T-helper 9 cell (primary cell): ENCODE data around the gene PRELID1.
"Not testable (repeated sequence)": the region's sequence is repeated elsewhere in the genome, so short reads cannot be mapped to it uniquely, and the experiment has no call there.

Source experiments
- DNase-seq: peaks from one replicate; pipeline ENCODE4 v3.0.0-alpha.2; 2020
- total RNA-seq, 2 donors: gene quantifications; one replicate each; lab custom pipeline; 2026; lab: John Stamatoyannopoulos, UW

Gene PRELID1
- 36.4 to 83.7 reads per million in 2 donors for total RNA-seq

GRCh38 chr5:177303121-177303924, at the start of gene PRELID1, which contains the start of gene RAB24:
Gene PRELID1, plus strand, starts transcription at chr5:177303799. Its CDS starts 187 bp downstream, at chr5:177303986.
Gene RAB24, minus strand, starts transcription at chr5:177303719. Its CDS starts 431 bp downstream, at chr5:177303288.
- peak; percentile 88 for DNase-seq

- DNase-seq, result no peak
These were observed 47.3 kb upstream of the PRELID1 start for GRCh38 chr5:177256296-177256695.

- DNase-seq, result not testable (repeated sequence)
These were observed 44.9 kb upstream of the PRELID1 start for GRCh38 chr5:177258711-177259110.

- DNase-seq, result no peak
These were observed 42.6 kb upstream of the PRELID1 start for GRCh38 chr5:177260961-177261360.

- DNase-seq, result no peak
These were observed 42.1 kb upstream of the PRELID1 start for GRCh38 chr5:177261510-177261909.

- no peak for DNase-seq
These were observed 39.4 kb upstream of the PRELID1 start for GRCh38 chr5:177264178-177264577.

GRCh38 chr5:177265395-177265794, 38.2 kb upstream of the PRELID1 start:
- DNase-seq, result no peak

GRCh38 chr5:177269232-177269895, 34.2 kb upstream of the PRELID1 start:
- DNase-seq, result no peak

- no peak for DNase-seq
These were observed 33.6 kb upstream of the PRELID1 start for GRCh38 chr5:177269976-177270375.

- no peak for DNase-seq
These were observed 32.9 kb upstream of the PRELID1 start for GRCh38 chr5:177270653-177271052.

- no peak for DNase-seq
These were observed 32.5 kb upstream of the PRELID1 start for GRCh38 chr5:177271113-177271512.

- no peak for DNase-seq
These were observed 27.7 kb upstream of the PRELID1 start for GRCh38 chr5:177275883-177276282.

- no peak for DNase-seq
These were observed 26.7 kb upstream of the PRELID1 start for GRCh38 chr5:177276886-177277285.

- no peak for DNase-seq
These were observed 15.4 kb upstream of the PRELID1 start for GRCh38 chr5:177288191-177288590.

- no peak for DNase-seq
These were observed 12.6 kb upstream of the PRELID1 start for GRCh38 chr5:177290816-177291596.

- no peak for DNase-seq
These were observed 11.9 kb upstream of the PRELID1 start for GRCh38 chr5:177291735-177292134.

- DNase-seq, result no peak
These were observed 9.6 kb upstream of the PRELID1 start for GRCh38 chr5:177293819-177294581.

- DNase-seq, result no peak
These were observed 9.0 kb upstream of the PRELID1 start for GRCh38 chr5:177294632-177295031.

- no peak for DNase-seq
These were observed 7.7 kb upstream of the PRELID1 start for GRCh38 chr5:177295924-177296323.

- DNase-seq, result no peak
These were observed 7.0 kb upstream of the PRELID1 start for GRCh38 chr5:177296581-177296980.

GRCh38 chr5:177297922-177298321, 5.7 kb upstream of the PRELID1 start:
- no peak for DNase-seq

GRCh38 chr5:177299697-177300096, 3.9 kb upstream of the PRELID1 start:
- no peak for DNase-seq
